Activated CD4-positive, alpha-beta T cell treated with anti-CD3 and anti-CD28 coated beads for 36 hours (primary cell): Measurements from ENCODE around the gene MAB21L4. TPM values are rescaled to one million over a fixed set of nuclear protein-coding genes. Genes with fewer than 3 reads are reported as not detected.

Experiments used
- ATAC-seq: fragments of 200-7000 bp; cut with Tn5 transposase; one replicate; pipeline ENCODE4 v1.10.0; 2021; ENCODE audit warnings: mild to moderate bottlenecking, moderate library complexity
- CTCF ChIA-PET: fragments of 350-600 bp; sonication (Branson Sonifier 250); formaldehyde crosslinking; loops from one replicate; lab custom pipeline; 2021; ENCODE audit warnings: antibody characterized with exemption; lab: Charles Lee
- POLR2A ChIA-PET: fragments of 350-600 bp; sonication (Branson Sonifier 250); formaldehyde crosslinking; loops from one replicate; lab custom pipeline; 2021; ENCODE audit warnings: antibody characterized with exemption, inconsistent platforms; lab: Charles Lee
- DNase-seq: peaks from one replicate; pipeline ENCODE4 v3.0.0-alpha.2; 2020
- H3K27ac Mint-ChIP-seq: one replicate; pipeline ENCODE4 v1.8.0; 2021; ENCODE audit warnings: mixed read lengths
- H3K27me3 Mint-ChIP-seq: one replicate; pipeline ENCODE4 v1.8.0; 2021; ENCODE audit warnings: mixed read lengths
- H3K36me3 Mint-ChIP-seq: one replicate; pipeline ENCODE4 v1.8.0; 2021; ENCODE audit warnings: low read depth, mixed read lengths
- H3K4me1 Mint-ChIP-seq: one replicate; pipeline ENCODE4 v1.8.0; 2021; ENCODE audit warnings: mixed read lengths
- H3K4me3 Mint-ChIP-seq: one replicate; pipeline ENCODE4 v1.8.0; 2021; ENCODE audit warnings: mild to moderate bottlenecking, moderate library complexity, mixed read lengths
- H3K9me3 Mint-ChIP-seq: one replicate; pipeline ENCODE4 v1.8.0; 2021; ENCODE audit warnings: low read depth, mixed read lengths
- intact Hi-C, 2 experiments: fragments of 100-400 bp; cut with DNase I in 1 of 2; cut with micrococcal nuclease in 1 of 2; formaldehyde crosslinking; loops; one replicate each; pipeline versions ENCODE4 v1.14.2 to v1.15.1; 2022 to 2024; cut with DNase I, micrococcal nuclease
- total RNA-seq, 2 experiments: library from RNA; stranded (reverse); gene quantifications; one replicate each; pipeline ENCODE4 v1.2.3, GENCODE V29; 2021

The MAB21L4 gene
- total RNA-seq, 2 experiments from 2014 or later = not detected

- intact Hi-C loops = no loop called here
- ChIA-PET POLR2A (no interaction called here), CTCF (no interaction called here)
- no peaks in the 10 kb centered on the region for H3K27me3 Mint-ChIP-seq
- no peak for DNase-seq
- no peak overlapping the region for H3K4me3 Mint-ChIP-seq
- H3K27ac Mint-ChIP-seq = no peak overlapping the region
- H3K9me3 Mint-ChIP-seq = no peaks in the 10 kb centered on the region
- H3K36me3 Mint-ChIP-seq = no peaks in the 10 kb centered on the region
- no peak for ATAC-seq
- H3K4me1 Mint-ChIP-seq = no peaks in the 10 kb centered on the region
These were observed 8.5 kb upstream of the MAB21L4 start for GRCh38 chr2:240904216-240905175.

GRCh38 chr2:240903191-240904060 lies 7.5 kb upstream of the MAB21L4 start:
- ChIA-PET POLR2A (no interaction called here), CTCF (no interaction called here)
- Mint-ChIP-seq H3K27ac (no peak overlapping the region), H3K9me3 (no peaks in the 10 kb centered on the region), H3K36me3 (no peaks in the 10 kb centered on the region), H3K4me3 (no peak overlapping the region), H3K27me3 (no peaks in the 10 kb centered on the region), H3K4me1 (no peaks in the 10 kb centered on the region)
- DNase-seq (no peak), ATAC-seq (no peak)
- intact Hi-C loops = no loop called here

- H3K4me1 Mint-ChIP-seq = no peaks in the 10 kb centered on the region
- H3K4me3 Mint-ChIP-seq = no peak overlapping the region
- H3K36me3 Mint-ChIP-seq = no peaks in the 10 kb centered on the region
- intact Hi-C loops = no loop called here
- no peaks in the 10 kb centered on the region for H3K27me3 Mint-ChIP-seq
- POLR2A ChIA-PET = no interaction called here
- CTCF ChIA-PET = interaction anchor here (1.4 kb wide), 1 partner anchor 12 kb away, joined by 3 read pairs; no protein-coding TSS in a partner anchor
- H3K9me3 Mint-ChIP-seq = no peaks in the 10 kb centered on the region
- ATAC-seq = no peak
- H3K27ac Mint-ChIP-seq = no peak overlapping the region
- no peak for DNase-seq
These were observed 6.7 kb upstream of the MAB21L4 start for GRCh38 chr2:240902615-240903041.

- Mint-ChIP-seq H3K36me3 (no peaks in the 10 kb centered on the region), H3K4me3 (no peak overlapping the region), H3K27ac (no peak overlapping the region), H3K4me1 (no peaks in the 10 kb centered on the region), H3K9me3 (no peaks in the 10 kb centered on the region), H3K27me3 (no peaks in the 10 kb centered on the region)
- CTCF ChIA-PET = interaction anchor here (1.4 kb wide), 1 partner anchor 12 kb away, joined by 3 read pairs; no protein-coding TSS in a partner anchor
- DNase-seq = no peak
- POLR2A ChIA-PET = no interaction called here
- intact Hi-C loops = no loop called here
- ATAC-seq = no peak
These were observed 6.1 kb upstream of the MAB21L4 start for GRCh38 chr2:240901986-240902614.

GRCh38 chr2:240900141-240900860 lies 4.3 kb upstream of the MAB21L4 start:
- H3K9me3 Mint-ChIP-seq = no peaks in the 10 kb centered on the region
- H3K36me3 Mint-ChIP-seq = no peaks in the 10 kb centered on the region
- no peaks in the 10 kb centered on the region for H3K4me1 Mint-ChIP-seq
- intact Hi-C loops = no loop called here
- no peak overlapping the region for H3K4me3 Mint-ChIP-seq
- no peak overlapping the region for H3K27ac Mint-ChIP-seq
- H3K27me3 Mint-ChIP-seq = no peaks in the 10 kb centered on the region
- no peak for ATAC-seq
- CTCF ChIA-PET = no interaction called here
- POLR2A ChIA-PET = no interaction called here
- DNase-seq = no peak

GRCh38 chr2:240899468-240899865 lies 3.5 kb upstream of the MAB21L4 start:
- CTCF ChIA-PET = no interaction called here
- no peak overlapping the region for H3K4me3 Mint-ChIP-seq
- intact Hi-C loops = no loop called here
- H3K9me3 Mint-ChIP-seq = no peaks in the 10 kb centered on the region
- no peak for DNase-seq
- POLR2A ChIA-PET = no interaction called here
- no peaks in the 10 kb centered on the region for H3K27me3 Mint-ChIP-seq
- no peaks in the 10 kb centered on the region for H3K36me3 Mint-ChIP-seq
- ATAC-seq = no peak
- H3K4me1 Mint-ChIP-seq = no peaks in the 10 kb centered on the region
- H3K27ac Mint-ChIP-seq = no peak overlapping the region

- Mint-ChIP-seq H3K27me3 (no peaks in the 10 kb centered on the region), H3K9me3 (no peaks in the 10 kb centered on the region), H3K27ac (no peak overlapping the region), H3K36me3 (no peaks in the 10 kb centered on the region), H3K4me3 (no peak overlapping the region), H3K4me1 (no peaks in the 10 kb centered on the region)
- DNase-seq (no peak), ATAC-seq (no peak)
- CTCF ChIA-PET = no interaction called here
- POLR2A ChIA-PET = no interaction called here
- intact Hi-C loops = no loop called here
These were observed 2.9 kb upstream of the MAB21L4 start for GRCh38 chr2:240898731-240899467.

- Mint-ChIP-seq H3K9me3 (no peaks in the 10 kb centered on the region), H3K27ac (no peak overlapping the region), H3K4me3 (no peak overlapping the region), H3K27me3 (no peaks in the 10 kb centered on the region), H3K4me1 (no peaks in the 10 kb centered on the region), H3K36me3 (no peaks in the 10 kb centered on the region)
- ChIA-PET POLR2A (no interaction called here), CTCF (no interaction called here)
- DNase-seq (no peak), ATAC-seq (no peak)
- intact Hi-C loops = no loop called here
These were observed 2.3 kb upstream of the MAB21L4 start for GRCh38 chr2:240898108-240898730.

- Mint-ChIP-seq H3K4me1 (no peaks in the 10 kb centered on the region), H3K27me3 (no peaks in the 10 kb centered on the region), H3K27ac (no peak overlapping the region), H3K9me3 (no peaks in the 10 kb centered on the region), H3K36me3 (no peaks in the 10 kb centered on the region), H3K4me3 (no peak overlapping the region)
- ChIA-PET POLR2A (no interaction called here), CTCF (no interaction called here)
- ATAC-seq = no peak
- DNase-seq = no peak
- intact Hi-C loops = no loop called here
These were observed 1.1 kb upstream of the MAB21L4 start for GRCh38 chr2:240896871-240897692.

- H3K27me3 Mint-ChIP-seq = no peaks in the 10 kb centered on the region
- H3K4me3 Mint-ChIP-seq = no peak overlapping the region
- intact Hi-C loops = no loop called here
- ChIA-PET CTCF (no interaction called here), POLR2A (no interaction called here)
- no peak for ATAC-seq
- DNase-seq = no peak
- H3K4me1 Mint-ChIP-seq = no peaks in the 10 kb centered on the region
- no peaks in the 10 kb centered on the region for H3K9me3 Mint-ChIP-seq
- H3K27ac Mint-ChIP-seq = no peak overlapping the region
- no peaks in the 10 kb centered on the region for H3K36me3 Mint-ChIP-seq
These were observed 438 bp upstream of the MAB21L4 start for GRCh38 chr2:240896394-240896793.
